ENCODE results near the gene ST6GALNAC1.
"Not testable (repeated sequence)": the region's sequence is repeated elsewhere in the genome, so short reads cannot be mapped to it uniquely, and the experiment has no call there.

ST6GALNAC1 gene

GRCh38 chr17:76642032-76642561 lies 1.5 kb downstream of the ST6GALNAC1 start:
- no peak for DNase-seq (ENCODE audit: low read depth in 2 of 2)

- no peak for DNase-seq (ENCODE audit: low read depth in 2 of 2)
These were observed 2.1 kb downstream of the ST6GALNAC1 start for GRCh38 chr17:76641501-76641900.

- no peak for DNase-seq (ENCODE audit: low read depth in 2 of 2)
These were observed 2.8 kb downstream of the ST6GALNAC1 start for GRCh38 chr17:76640550-76641380.

DNA sequence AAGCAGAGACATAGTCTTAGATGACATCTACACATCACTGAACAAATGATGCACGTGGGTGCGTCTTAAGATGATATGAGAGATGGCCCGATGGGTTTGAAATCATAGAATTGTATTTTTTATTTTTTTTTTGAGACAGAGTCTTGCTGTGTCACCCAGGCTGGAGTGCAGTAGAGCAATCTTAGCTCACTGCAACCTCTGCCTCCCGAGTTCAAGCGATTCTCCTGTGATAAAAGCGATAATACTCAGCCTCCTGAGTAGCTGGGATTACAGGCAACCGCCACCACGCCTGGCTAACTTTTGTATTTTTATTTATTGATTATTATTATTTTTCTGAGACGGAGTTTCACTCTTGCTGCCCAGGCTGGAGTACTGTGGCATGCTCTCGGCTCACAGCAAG lies 5.3 kb downstream of the ST6GALNAC1 start:
- DNase-seq (ENCODE audit: low read depth in 2 of 2): no peak

- DNase-seq (ENCODE audit: low read depth in 2 of 2): not testable (repeated sequence)
These were observed 6.9 kb downstream of the ST6GALNAC1 start for GRCh38 chr17:76636486-76637206.

GRCh38 chr17:76635659-76636360 lies 7.7 kb downstream of the ST6GALNAC1 start:
- DNase-seq (ENCODE audit: low read depth in 2 of 2): no peak

- no peak for DNase-seq (ENCODE audit: low read depth in 2 of 2)
These were observed 8.5 kb downstream of the ST6GALNAC1 start for GRCh38 chr17:76635039-76635438.

DNA sequence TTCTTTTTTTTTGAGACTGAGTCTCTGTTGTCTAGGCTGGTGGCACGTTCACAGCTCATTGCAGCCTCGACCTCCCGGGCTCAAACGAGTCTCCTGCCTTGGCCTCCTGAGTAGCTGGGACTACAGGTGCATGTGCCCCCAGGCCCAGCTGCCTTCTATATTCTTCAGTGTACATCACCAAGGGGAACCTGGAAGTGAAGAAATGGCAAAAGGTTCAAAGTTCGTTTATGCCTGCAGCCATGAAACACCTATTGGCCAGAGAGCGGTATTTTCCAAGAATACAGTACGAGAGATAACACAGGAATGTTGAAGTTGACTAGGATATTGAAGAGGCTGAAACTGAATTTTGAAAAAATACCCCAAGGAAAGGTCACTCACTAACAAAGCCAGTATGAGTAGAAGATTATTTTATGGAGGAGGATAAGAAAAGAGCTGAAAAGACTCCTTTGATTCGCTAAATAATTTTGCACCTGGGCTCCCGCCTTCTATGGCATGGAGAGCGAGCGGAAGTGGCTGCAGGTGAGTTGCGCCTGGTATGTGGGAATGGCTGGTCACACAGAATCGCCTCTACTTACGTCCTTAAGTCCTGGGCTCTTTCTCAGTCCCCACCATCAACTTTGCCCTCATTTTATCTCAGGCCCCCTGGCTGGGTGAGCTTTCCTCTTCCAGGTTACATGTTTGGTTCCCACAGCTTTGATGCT lies 9.8 kb downstream of the ST6GALNAC1 start:
- no peak for DNase-seq (ENCODE audit: low read depth in 2 of 2)

DNA sequence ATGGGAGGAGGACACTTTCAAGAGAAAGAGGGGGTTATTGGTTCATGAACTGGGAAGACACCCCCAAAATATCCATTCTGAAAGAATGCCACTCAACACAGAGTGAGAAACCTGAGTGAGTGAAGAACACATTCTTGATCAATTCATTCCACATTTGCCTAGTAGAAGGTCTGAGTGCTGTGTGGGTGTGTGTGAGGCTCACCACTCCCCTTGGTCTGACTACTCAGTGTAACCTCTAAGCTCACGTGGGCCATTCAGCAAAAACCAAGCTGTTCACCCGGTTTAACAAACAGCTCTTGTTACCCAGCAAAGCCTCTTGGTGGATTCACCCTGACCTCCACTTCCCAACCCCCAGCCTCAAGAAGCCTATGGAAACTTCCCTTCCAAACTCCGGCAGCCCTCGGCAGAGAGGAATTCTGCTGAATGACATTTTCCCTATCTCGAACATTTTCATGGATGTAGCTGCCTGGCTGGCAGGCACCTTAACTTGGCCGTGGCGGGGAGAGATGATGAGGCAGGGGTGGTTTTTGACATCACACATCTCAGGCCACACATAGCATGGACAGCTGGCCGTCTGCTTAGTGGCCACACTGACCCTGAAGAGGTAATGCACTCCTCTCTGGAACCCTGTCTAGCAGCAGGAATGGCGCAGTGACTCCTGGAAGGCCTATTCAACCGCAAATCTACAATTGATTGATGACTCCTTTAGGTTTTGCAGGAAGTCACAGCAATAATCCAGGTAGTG lies 11.6 kb downstream of the ST6GALNAC1 start:
- DNase-seq (ENCODE audit: low read depth in 2 of 2): no peak

DNA sequence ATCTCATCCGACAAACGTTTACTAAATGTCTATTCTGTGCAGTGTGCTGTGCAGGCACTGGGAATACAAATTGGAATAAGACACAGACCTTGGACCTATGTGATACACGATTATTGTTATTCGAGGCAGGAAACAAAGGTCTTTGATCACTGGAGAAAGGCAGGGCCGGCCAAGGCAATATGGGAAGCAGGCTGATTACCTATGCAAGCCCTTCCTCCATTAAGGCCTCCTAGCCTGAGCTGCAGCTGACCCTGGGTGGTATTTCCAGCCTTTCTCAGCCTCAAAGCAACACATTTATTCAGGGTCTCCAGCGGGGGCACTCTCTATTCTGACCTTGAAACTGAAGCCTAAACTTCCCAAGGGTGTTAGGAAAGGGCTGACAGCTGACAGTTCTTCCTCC lies 13.4 kb downstream of the ST6GALNAC1 start:
- no peak for DNase-seq (ENCODE audit: low read depth in 2 of 2)

DNA sequence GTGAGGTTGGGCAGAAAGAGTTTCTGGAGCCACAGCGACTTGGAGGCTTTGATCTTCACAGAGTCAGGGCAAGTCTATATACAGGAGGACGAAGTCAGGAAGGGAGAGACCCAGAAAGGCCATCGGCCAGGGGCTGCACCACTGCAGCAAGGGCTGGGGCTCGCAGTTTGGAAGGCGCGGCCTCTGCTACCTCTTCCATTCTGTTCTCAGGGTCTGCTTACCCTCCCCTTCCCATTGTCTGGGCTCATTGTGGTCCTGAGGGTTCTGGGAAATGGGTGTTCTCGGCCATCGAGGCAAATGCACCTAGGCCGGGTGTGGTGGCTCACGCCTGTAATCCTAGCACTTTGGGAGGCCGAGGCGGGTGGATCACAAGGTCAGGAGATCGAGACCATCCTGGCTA lies 16.0 kb downstream of the ST6GALNAC1 start:
- DNase-seq (ENCODE audit: low read depth in 2 of 2): no peak

- DNase-seq (ENCODE audit: low read depth in 2 of 2): no peak
These were observed 17.1 kb downstream of the ST6GALNAC1 start for GRCh38 chr17:76626442-76626841.

DNA sequence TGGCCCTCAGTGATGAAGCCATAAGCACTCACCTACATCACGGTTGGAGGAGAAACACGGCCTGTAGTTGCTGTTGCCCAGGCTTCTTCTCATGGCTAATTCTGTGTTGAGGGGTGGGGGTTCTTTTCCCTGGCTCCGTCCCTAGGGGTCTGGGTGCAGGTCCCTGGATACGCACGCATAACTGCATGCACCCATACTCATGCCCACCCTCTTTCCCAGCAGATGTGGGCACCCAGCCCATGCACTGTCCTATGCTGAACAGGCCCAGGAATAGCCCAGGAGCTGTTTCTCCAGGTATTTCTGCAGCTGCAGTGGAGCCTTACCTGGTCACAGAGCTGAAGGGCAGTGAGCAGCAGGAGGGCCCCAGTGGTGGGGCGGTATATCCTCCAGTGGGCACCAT lies 18.1 kb downstream of the ST6GALNAC1 start:
- DNase-seq (ENCODE audit: low read depth in 2 of 2): no peak

GRCh38 chr17:76623271-76624146 lies 20.0 kb downstream of the ST6GALNAC1 start:
- DNase-seq (ENCODE audit: low read depth in 2 of 2): peak in 1 of 2 experiments; percentile 20

- no peak for DNase-seq (ENCODE audit: low read depth in 2 of 2)
These were observed 25.7 kb downstream of the ST6GALNAC1 start for GRCh38 chr17:76617838-76618237.

DNA sequence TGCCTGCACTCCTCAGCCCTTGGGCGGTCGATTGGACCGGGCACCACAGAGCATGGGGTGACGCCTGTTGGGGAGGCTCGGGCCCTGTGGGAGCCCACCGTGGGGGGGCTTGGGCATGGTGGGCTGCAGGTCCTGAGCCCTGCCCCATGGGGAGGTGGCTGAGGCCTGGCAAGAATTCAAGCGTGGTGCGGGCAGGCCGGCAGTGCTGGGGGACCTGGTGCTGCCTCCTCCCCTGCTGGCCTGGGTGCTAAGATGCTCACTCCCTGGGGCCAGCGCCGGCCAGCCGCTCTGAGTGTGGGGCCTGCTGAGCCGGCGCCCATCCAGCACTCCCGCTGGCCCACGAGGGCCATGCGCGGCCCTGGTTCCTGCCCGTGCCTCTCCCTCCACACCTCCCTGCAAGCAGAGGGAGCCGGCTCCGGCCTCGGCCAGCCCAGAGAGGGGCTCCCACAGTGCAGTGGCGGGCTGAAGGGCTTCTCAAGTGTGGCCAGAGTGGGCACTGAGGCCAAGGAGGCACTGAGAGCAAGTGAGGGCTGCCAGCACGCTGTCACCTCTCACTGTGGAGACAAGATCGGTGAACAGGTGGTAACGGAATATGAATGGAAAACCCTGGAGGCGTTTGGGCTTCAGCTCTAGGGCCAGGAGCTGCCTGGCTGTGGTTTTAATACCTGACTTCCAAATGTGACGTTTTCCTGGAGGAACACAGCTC lies 28.5 kb downstream of the ST6GALNAC1 start:
- DNase-seq (ENCODE audit: low read depth in 2 of 2): no peak

DNA sequence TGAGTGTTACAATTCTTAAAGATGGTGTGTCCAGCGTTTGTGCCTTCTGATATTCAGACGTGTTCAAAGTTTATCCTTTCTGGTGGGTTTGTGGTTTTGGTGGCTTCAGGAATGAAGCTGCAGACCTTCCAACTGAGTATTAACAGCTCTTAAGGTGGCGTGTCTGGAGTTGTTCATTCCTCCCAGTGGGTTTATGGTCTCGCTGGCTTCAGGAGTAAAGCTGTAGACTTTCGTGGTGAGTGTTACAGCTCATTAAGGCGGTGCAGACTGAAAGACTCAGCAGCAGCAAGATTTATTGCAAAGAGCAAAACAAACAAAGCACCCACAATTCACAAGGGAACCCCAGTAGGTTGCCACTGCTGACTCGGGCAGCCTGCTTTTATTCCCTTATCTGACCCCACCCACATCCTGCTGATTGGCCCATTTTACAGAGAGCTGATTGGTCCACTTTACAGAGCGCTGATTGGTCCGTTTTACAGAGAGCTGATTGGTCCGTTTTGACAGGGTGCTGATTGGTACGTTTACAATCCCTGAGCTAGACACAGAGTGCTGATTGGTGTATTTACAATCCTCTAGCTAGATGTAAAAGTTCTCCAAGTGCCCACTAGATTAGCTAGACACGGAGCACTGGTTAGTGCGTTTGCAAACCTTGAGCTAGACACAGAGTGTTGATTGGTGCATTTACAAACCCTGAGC lies 29.3 kb downstream of the ST6GALNAC1 start:
- DNase-seq (ENCODE audit: low read depth in 2 of 2): not testable (repeated sequence)

- DNase-seq (ENCODE audit: low read depth in 2 of 2): no peak
These were observed 30.3 kb downstream of the ST6GALNAC1 start for GRCh38 chr17:76612977-76613851.

Data from fibroblast of skin of left biceps (primary cell).